Mesenchymal stem cell (in vitro differentiated cells and primary cell): ENCODE measurements around the gene TAOK1.

Source experiments
- DNase-seq: peaks from one replicate; pipeline ENCODE4 v3.0.0-alpha.2; 2013
- H2AFZ ChIP-seq: one replicate; pipeline ENCODE4 v1.6.1; 2013; ENCODE audit warnings: low read depth, mild to moderate bottlenecking, control low read depth, inconsistent platforms, low read length, moderate library complexity
- H2AK5ac ChIP-seq: 2 replicates; pipeline ENCODE4 v1.6.1; 2013; ENCODE audit warnings: low read length, moderate library complexity, mild to moderate bottlenecking, inconsistent platforms; ENCODE audit not compliant: severe bottlenecking
- H2BK120ac ChIP-seq: one replicate; pipeline ENCODE4 v1.6.1; 2013; ENCODE audit warnings: low read depth, mild to moderate bottlenecking, inconsistent platforms, low read length, moderate library complexity
- H2BK12ac ChIP-seq, 2 experiments: one replicate each; pipeline ENCODE4 v1.6.1; 2013; ENCODE audit warnings: inconsistent platforms in 2 of 2, low read length in 2 of 2, mild to moderate bottlenecking in 2 of 2, moderate library complexity in 2 of 2, control low read depth in 1 of 2
- H2BK15ac ChIP-seq: one replicate; pipeline ENCODE4 v1.6.1; 2013; ENCODE audit warnings: mild to moderate bottlenecking, low read depth, inconsistent platforms; ENCODE audit not compliant: poor library complexity, severe bottlenecking
- H2BK5ac ChIP-seq: 2 replicates; pipeline ENCODE4 v1.6.1; 2013; ENCODE audit warnings: low read depth, mild to moderate bottlenecking, low read length, control low read depth, inconsistent platforms; ENCODE audit not compliant: poor library complexity, severe bottlenecking
- H3K14ac ChIP-seq, 2 experiments: one replicate each; pipeline ENCODE4 v1.6.1; 2013; ENCODE audit warnings: inconsistent platforms in 2 of 2, low read length in 2 of 2, control low read depth in 1 of 2, mild to moderate bottlenecking in 1 of 2, moderate library complexity in 1 of 2
- H3K18ac ChIP-seq, 2 experiments: one replicate each; pipeline ENCODE4 v1.6.1; 2013; ENCODE audit warnings: inconsistent platforms in 2 of 2, low read length in 2 of 2, control low read depth in 1 of 2, low read depth in 1 of 2, mild to moderate bottlenecking in 1 of 2
- H3K23ac ChIP-seq, 2 experiments: one replicate each; pipeline ENCODE4 v1.6.1; 2013; ENCODE audit warnings: inconsistent platforms in 2 of 2, low read length in 2 of 2, mild to moderate bottlenecking in 2 of 2, moderate library complexity in 2 of 2, control low read depth in 1 of 2
- H3K27ac ChIP-seq: 2 replicates; pipeline ENCODE4 v1.5.1; 2013; ENCODE audit warnings: mild to moderate bottlenecking, moderate library complexity, low read length, control low read depth, inconsistent platforms; ENCODE audit not compliant: poor library complexity, severe bottlenecking
- H3K27me3 ChIP-seq, 2 experiments: 2 replicates each; pipeline versions ENCODE4 v1.6.1 to v1.7.0; 2013; ENCODE audit warnings: low read length in 2 of 2, mild to moderate bottlenecking in 2 of 2, moderate library complexity in 2 of 2, control low read depth in 1 of 2, inconsistent platforms in 1 of 2; ENCODE audit not compliant: control insufficient read depth in 1 of 2, insufficient read depth in 1 of 2
- H3K36me3 ChIP-seq, 2 experiments: 2 replicates each; pipeline versions ENCODE4 v1.6.1 to v1.7.0; 2013; ENCODE audit warnings: low read length in 2 of 2, control low read depth in 1 of 2, inconsistent platforms in 1 of 2, low read depth in 1 of 2, mild to moderate bottlenecking in 1 of 2; ENCODE audit not compliant: insufficient read depth in 2 of 2, control insufficient read depth in 1 of 2
- H3K4ac ChIP-seq, 2 experiments: one replicate each; pipeline ENCODE4 v1.6.1; 2013; ENCODE audit warnings: inconsistent platforms in 2 of 2, low read length in 2 of 2, mild to moderate bottlenecking in 2 of 2, moderate library complexity in 2 of 2, control low read depth in 1 of 2, low read depth in 1 of 2
- H3K4me1 ChIP-seq: 2 replicates; pipeline ENCODE4 v1.6.1; 2013; ENCODE audit warnings: low read depth, low read length, control low read depth; ENCODE audit not compliant: control insufficient read depth, insufficient read depth
- H3K4me2 ChIP-seq: 2 replicates; pipeline ENCODE4 v1.6.1; 2013; ENCODE audit warnings: low read length, mild to moderate bottlenecking, inconsistent platforms; ENCODE audit not compliant: poor library complexity, severe bottlenecking
- H3K4me3 ChIP-seq, 2 experiments: 2 replicates each; pipeline versions ENCODE4 v1.5.1 to v1.7.0; 2013; ENCODE audit warnings: low read length in 2 of 2, mild to moderate bottlenecking in 2 of 2, control low read depth in 1 of 2, low read depth in 1 of 2; ENCODE audit not compliant: insufficient read depth in 1 of 2
- H3K79me1 ChIP-seq: replicated peaks from 2 replicates; pipeline ENCODE4 v1.6.1; 2013; ENCODE audit warnings: mild to moderate bottlenecking, control low read depth, low read length, inconsistent platforms; ENCODE audit not compliant: poor library complexity, severe bottlenecking
- H3K9ac ChIP-seq: 2 replicates; pipeline ENCODE4 v1.7.0; 2013; ENCODE audit warnings: mild to moderate bottlenecking, low read length, moderate library complexity
- H3K9me3 ChIP-seq: 2 replicates; pipeline ENCODE4 v1.7.0; 2013; ENCODE audit warnings: mild to moderate bottlenecking, low read length; ENCODE audit not compliant: control insufficient read depth
- H4K8ac ChIP-seq: one replicate; pipeline ENCODE4 v1.6.1; 2013; ENCODE audit warnings: inconsistent platforms, mild to moderate bottlenecking, low read length, moderate library complexity
- H4K91ac ChIP-seq: one replicate; pipeline ENCODE4 v1.6.1; 2013; ENCODE audit warnings: mild to moderate bottlenecking, low read length, inconsistent platforms
- WGBS: methylation state at CpG from one replicate; pipeline ENCODE4 v1.1.7; 2013; ENCODE audit warnings: mixed read lengths; 5-methylcytosine and 5-hydroxymethylcytosine counted together

The TAOK1 gene

GRCh38 chr17:29567554-29568330 lies 177.6 kb downstream of the TAOK1 start:
- H2BK5ac ChIP-seq, result peak overlapping the region; percentile 67

GRCh38 chr17:29568331-29569244 lies 178.4 kb downstream of the TAOK1 start, which contains the start of gene TP53I13:
TSS of gene TP53I13 (plus strand) at chr17:29568701. CDS start at chr17:29568759, 58 bp downstream.
- Histone ChIP-seq H3K27me3 (no peaks in the 10 kb centered on the region), H3K9ac (peak within 1 kb of the TSS; percentile 86), H3K27ac (peak within 1 kb of the TSS; percentile 93), H3K79me1 (peaks cover 22% of the 10 kb centered on the region), H4K91ac (peak within 1 kb of the TSS; percentile 81), H3K4me3 (peak within 1 kb of the TSS; percentile 75 to 90), H2BK15ac (peak within 1 kb of the TSS; percentile 60), H3K4ac (peak within 1 kb of the TSS; percentile 13 to 96), H2BK5ac (peak within 1 kb of the TSS; percentile 67), H3K4me2 (peak within 1 kb of the TSS; percentile 85), H2AFZ (peak within 1 kb of the TSS; percentile 79), H3K23ac (peak within 1 kb of the TSS in 1 of 2 experiments; percentile 79), H3K4me1 (peaks cover 39% of the 10 kb centered on the region), H3K36me3 (peaks cover 24% of the 10 kb centered on the region in 2 experiments), H4K8ac (peak within 1 kb of the TSS; percentile 87), H3K9me3 (no peaks in the 10 kb centered on the region), H3K18ac (peak within 1 kb of the TSS; percentile 78 to 93), H2BK120ac (peak within 1 kb of the TSS; percentile 55), H2BK12ac (peak within 1 kb of the TSS; percentile 32 to 76), H3K14ac (peak within 1 kb of the TSS in 1 of 2 experiments; percentile 98), H2AK5ac (no peak within 1 kb of the TSS)
- DNase-seq, result peak; percentile 87
- WGBS, result under 1% methylated on average over 51 of the region's 85 CpGs

More at GRCh38 chr17:29567554-29568330, 177.6 kb downstream of the TAOK1 start:
- H4K8ac ChIP-seq, result peak overlapping the region; percentile 87
- no peaks in the 10 kb centered on the region for H3K27me3 ChIP-seq
- peak overlapping the region; percentile 36 for H4K91ac ChIP-seq
- peak overlapping the region in 1 of 2 experiments; percentile 79 for H3K23ac ChIP-seq
- H2BK15ac ChIP-seq, result no peak overlapping the region
- peaks cover 20% of the 10 kb centered on the region for H3K79me1 ChIP-seq
- no peaks in the 10 kb centered on the region for H3K9me3 ChIP-seq
- H2BK12ac ChIP-seq, result peak overlapping the region; percentile 29 to 32
- H3K18ac ChIP-seq, result peak overlapping the region; percentile 78 to 93
- peaks cover 18 to 20% of the 10 kb centered on the region in 2 experiments for H3K36me3 ChIP-seq
- H3K27ac ChIP-seq, result peak overlapping the region; percentile 93
- peak overlapping the region in 1 of 2 experiments; percentile 98 for H3K14ac ChIP-seq
- peak; percentile 79 for DNase-seq
- peak overlapping the region; percentile 75 to 90 for H3K4me3 ChIP-seq
- H3K4me2 ChIP-seq, result peak overlapping the region; percentile 69
- peak overlapping the region; percentile 79 for H2AFZ ChIP-seq
- no peak overlapping the region for H2AK5ac ChIP-seq
- peaks cover 32% of the 10 kb centered on the region for H3K4me1 ChIP-seq
- H3K4ac ChIP-seq, result peak overlapping the region; percentile 13 to 84
- under 1% methylated on average over 61 of the region's 63 CpGs for WGBS
- peak overlapping the region; percentile 84 for H3K9ac ChIP-seq
- H2BK120ac ChIP-seq, result peak overlapping the region; percentile 55

- H3K14ac ChIP-seq, result peak overlapping the region in 1 of 2 experiments; percentile 94
- peak overlapping the region in 1 of 2 experiments; percentile 76 for H2BK12ac ChIP-seq
- H2AFZ ChIP-seq, result peak overlapping the region; percentile 72
- H3K4ac ChIP-seq, result peak overlapping the region in 1 of 2 experiments; percentile 96
- H3K27me3 ChIP-seq, result no peaks in the 10 kb centered on the region
- H3K9ac ChIP-seq, result peak overlapping the region; percentile 86
- H4K8ac ChIP-seq, result no peak overlapping the region
- no peak overlapping the region for H2BK5ac ChIP-seq
- no peaks in the 10 kb centered on the region for H3K9me3 ChIP-seq
- H2BK120ac ChIP-seq, result no peak overlapping the region
- peaks cover 19% of the 10 kb centered on the region for H3K79me1 ChIP-seq
- peak overlapping the region in 1 of 2 experiments; percentile 56 for H3K23ac ChIP-seq
- H3K18ac ChIP-seq, result peak overlapping the region in 1 of 2 experiments; percentile 91
- H3K4me1 ChIP-seq, result peaks cover 39% of the 10 kb centered on the region
- H3K27ac ChIP-seq, result peak overlapping the region; percentile 79
- DNase-seq, result peak; percentile 43
- H3K4me3 ChIP-seq, result peak overlapping the region; percentile 75 to 88
- no peak overlapping the region for H2BK15ac ChIP-seq
- H3K36me3 ChIP-seq, result peaks cover 32 to 33% of the 10 kb centered on the region in 2 experiments
- H2AK5ac ChIP-seq, result no peak overlapping the region
- peak overlapping the region; percentile 85 for H3K4me2 ChIP-seq
- 65% methylated on average over 7 of the region's 14 CpGs for WGBS
- H4K91ac ChIP-seq, result no peak overlapping the region
These were observed 179.2 kb downstream of the TAOK1 start for GRCh38 chr17:29569245-29569950.
